HEK293 (cell line): Measurements from ENCODE around the gene TAF1B.

Source experiments
- CTCF ChIA-PET: fragments of 350-600 bp; formaldehyde crosslinking; extraction: SDS; loops from one replicate; lab custom pipeline; 2021; ENCODE audit warnings: antibody characterized with exemption; lab: Yijun Ruan, JAX
- POLR2A ChIA-PET: fragments of 300-600 bp; formaldehyde crosslinking; extraction: SDS; loops from one replicate; lab custom pipeline; 2020; ENCODE audit warnings: antibody characterized with exemption, inconsistent platforms; lab: Yijun Ruan, JAX
- H3K27ac ChIP-seq: fragments of 200-500 bp; sonication (Bioruptor generic); 2 replicates; pipeline ENCODE4 v1.5.1; 2014; ENCODE audit warnings: low read depth, low read length, control low read depth, inconsistent platforms; ENCODE audit errors: extremely low read depth
- H3K36me3 ChIP-seq, 2 experiments: fragments of 200-500 bp in 1 of 2; sonication (Bioruptor generic) in 1 of 2; 1 replicate in 1 of 2; 2 replicates in 1 of 2; pipeline ENCODE4 v1.5.1; 2014 to 2017; ENCODE audit warnings: inconsistent platforms in 2 of 2, low read length in 2 of 2; ENCODE audit not compliant: control insufficient read depth in 2 of 2, insufficient read depth in 1 of 2
- H3K4me1 ChIP-seq: fragments of 200-500 bp; sonication (Bioruptor generic); 2 replicates; pipeline ENCODE4 v1.5.1; 2014; ENCODE audit warnings: mild to moderate bottlenecking, low read length, inconsistent platforms; ENCODE audit not compliant: control insufficient read depth, insufficient read depth
- H3K4me3 ChIP-seq: 2 replicates; pipeline ENCODE4 v1.5.1; 2011; ENCODE audit warnings: low read depth, mild to moderate bottlenecking, control low read depth, low read length, moderate library complexity
- H3K9me3 ChIP-seq: fragments of 200-500 bp; sonication (Bioruptor generic); 2 replicates; pipeline ENCODE4 v1.5.1; 2014; ENCODE audit warnings: low read depth, low read length, inconsistent platforms; ENCODE audit not compliant: control insufficient read depth, insufficient read depth
- GFI1B ChIP-seq: fragments of 450-650 bp; formaldehyde crosslinking; IDR thresholded peaks from 2 replicates; pipeline ENCODE4 v1.5.1; 2016; ENCODE audit warnings: missing biosample characterization, missing genetic modification characterization
- GLIS2 ChIP-seq: fragments of 450-650 bp; formaldehyde crosslinking; IDR thresholded peaks from 2 replicates; pipeline ENCODE4 v1.5.1; 2016; ENCODE audit warnings: missing biosample characterization, missing genetic modification characterization
- HOXC10 ChIP-seq: sonication (generic); formaldehyde crosslinking; IDR thresholded peaks from 2 replicates; pipeline ENCODE4 v1.8.1; 2023; ENCODE audit warnings: mild to moderate bottlenecking, missing genetic modification reagents
- HOXD13 ChIP-seq: sonication (generic); formaldehyde crosslinking; IDR thresholded peaks from 2 replicates; pipeline ENCODE4 v1.8.0; 2022; ENCODE audit warnings: missing genetic modification reagents, borderline replicate concordance
- IKZF3 ChIP-seq: fragments of 450-650 bp; IDR thresholded peaks from 2 replicates; pipeline ENCODE4 v1.5.0; 2018; ENCODE audit warnings: missing biosample characterization, mild to moderate bottlenecking, missing genetic modification characterization, moderate library complexity
- KLF1 ChIP-seq: fragments of 450-650 bp; formaldehyde crosslinking; IDR thresholded peaks from 2 replicates; pipeline ENCODE4 v1.5.1; 2016; ENCODE audit warnings: missing biosample characterization, missing genetic modification characterization
- KLF10 ChIP-seq: fragments of 450-650 bp; IDR thresholded peaks from 2 replicates; pipeline ENCODE4 v1.5.1; 2018; ENCODE audit warnings: missing biosample characterization, mild to moderate bottlenecking, missing genetic modification characterization
- KLF8 ChIP-seq: fragments of 450-650 bp; formaldehyde crosslinking; IDR thresholded peaks from 2 replicates; pipeline ENCODE4 v1.5.1; 2016; ENCODE audit warnings: missing biosample characterization, missing genetic modification characterization
- KLF9 ChIP-seq: fragments of 450-650 bp; formaldehyde crosslinking; IDR thresholded peaks from 2 replicates; pipeline ENCODE4 v1.5.1; 2016; ENCODE audit warnings: missing biosample characterization, missing genetic modification characterization, low read depth
- MEIS1 ChIP-seq: sonication (generic); formaldehyde crosslinking; IDR thresholded peaks from 2 replicates; pipeline ENCODE4 v1.8.1; 2022; ENCODE audit warnings: missing genetic modification reagents, mild to moderate bottlenecking, borderline replicate concordance
- ZBTB10 ChIP-seq: fragments of 450-650 bp; formaldehyde crosslinking; IDR thresholded peaks from 2 replicates; pipeline ENCODE4 v1.5.1; 2016; ENCODE audit warnings: missing biosample characterization, missing genetic modification characterization
- ZBTB11 ChIP-seq: fragments of 450-650 bp; formaldehyde crosslinking; conservative IDR thresholded peaks from 2 replicates; pipeline ENCODE4 v1.5.1; 2016; ENCODE audit warnings: low read depth, missing biosample characterization, missing genetic modification characterization
- ZBTB26 ChIP-seq: fragments of 450-650 bp; formaldehyde crosslinking; optimal IDR thresholded peaks from 2 replicates; pipeline ENCODE3; 2016; ENCODE audit warnings: missing biosample characterization, mild to moderate bottlenecking, missing genetic modification characterization
- ZFP69B ChIP-seq: fragments of 450-650 bp; formaldehyde crosslinking; IDR thresholded peaks from 2 replicates; pipeline ENCODE4 v1.5.1; 2016; ENCODE audit warnings: missing biosample characterization, missing genetic modification characterization
- ZNF140 ChIP-seq: fragments of 450-650 bp; formaldehyde crosslinking; IDR thresholded peaks from 2 replicates; pipeline ENCODE4 v1.5.1; 2016; ENCODE audit warnings: missing biosample characterization, missing genetic modification characterization
- ZNF214 ChIP-seq: fragments of 450-650 bp; formaldehyde crosslinking; IDR thresholded peaks from 2 replicates; pipeline ENCODE4 v1.5.1; 2017; ENCODE audit warnings: missing biosample characterization, mild to moderate bottlenecking, missing genetic modification characterization, borderline replicate concordance
- ZNF221 ChIP-seq: fragments of 450-650 bp; formaldehyde crosslinking; IDR thresholded peaks from 2 replicates; pipeline ENCODE4 v1.5.1; 2017; ENCODE audit warnings: missing biosample characterization, missing genetic modification characterization, borderline replicate concordance
- ZNF239 ChIP-seq: fragments of 450-650 bp; formaldehyde crosslinking; IDR thresholded peaks from 2 replicates; pipeline ENCODE4 v1.5.1; 2016; ENCODE audit warnings: missing biosample characterization, missing genetic modification characterization
- ZNF292 ChIP-seq: fragments of 450-650 bp; formaldehyde crosslinking; IDR thresholded peaks from 2 replicates; pipeline ENCODE4 v1.5.1; 2016; ENCODE audit warnings: low read depth, missing biosample characterization, missing genetic modification characterization, borderline replicate concordance
- ZNF350 ChIP-seq: fragments of 450-650 bp; formaldehyde crosslinking; IDR thresholded peaks from 2 replicates; pipeline ENCODE4 v1.5.0; 2017; ENCODE audit warnings: missing biosample characterization, mild to moderate bottlenecking, missing genetic modification characterization
- ZNF514 ChIP-seq: fragments of 450-650 bp; formaldehyde crosslinking; IDR thresholded peaks from 2 replicates; pipeline ENCODE4 v1.5.1; 2016; ENCODE audit warnings: missing biosample characterization, missing genetic modification characterization
- ZNF624 ChIP-seq: fragments of 450-650 bp; formaldehyde crosslinking; IDR thresholded peaks from 2 replicates; pipeline ENCODE4 v1.5.1; 2017; ENCODE audit warnings: missing biosample characterization, missing genetic modification characterization
- ZNF677 ChIP-seq: fragments of 450-650 bp; IDR thresholded peaks from 2 replicates; pipeline ENCODE4 v1.5.0; 2018; ENCODE audit warnings: missing biosample characterization, mild to moderate bottlenecking, missing genetic modification characterization, moderate library complexity
- ZNF701 ChIP-seq: fragments of 450-650 bp; formaldehyde crosslinking; IDR thresholded peaks from 2 replicates; pipeline ENCODE4 v1.5.1; 2016; ENCODE audit warnings: missing biosample characterization, missing genetic modification characterization
- ZNF776 ChIP-seq: fragments of 450-650 bp; formaldehyde crosslinking; IDR thresholded peaks from 2 replicates; pipeline ENCODE4 v1.5.0; 2017; ENCODE audit warnings: missing biosample characterization, missing genetic modification characterization, borderline replicate concordance
- ZNF777 ChIP-seq: fragments of 450-650 bp; formaldehyde crosslinking; IDR thresholded peaks from 2 replicates; pipeline ENCODE4 v1.5.1; 2017; ENCODE audit warnings: missing biosample characterization, missing genetic modification characterization, borderline replicate concordance
- ZNF837 ChIP-seq: fragments of 450-650 bp; formaldehyde crosslinking; IDR thresholded peaks from 2 replicates; pipeline ENCODE4 v1.5.1; 2016; ENCODE audit warnings: missing biosample characterization, missing genetic modification characterization
- ZSCAN30 ChIP-seq: fragments of 450-650 bp; IDR thresholded peaks from 2 replicates; pipeline ENCODE4 v1.5.1; 2018; ENCODE audit warnings: missing biosample characterization, mild to moderate bottlenecking, missing genetic modification characterization, moderate library complexity
- ZSCAN5A ChIP-seq: fragments of 450-650 bp; formaldehyde crosslinking; IDR thresholded peaks from 2 replicates; pipeline ENCODE4 v1.5.1; 2016; ENCODE audit warnings: missing biosample characterization, missing genetic modification characterization

The TAF1B gene

GRCh38 chr2:9843229-9844035 lies at the start of gene TAF1B:
TAF1B (plus strand) TSS chr2:9843474; CDS start chr2:9843542, 68 bp downstream.
- peaks cover 19% of the 10 kb centered on the region; the same call in 1 of the 2 replicates for H3K4me1 ChIP-seq
- peak within 1 kb of the TSS; percentile 78 for H3K27ac ChIP-seq
- no peaks in the 10 kb centered on the region for H3K9me3 ChIP-seq
- peaks cover 19 to 25% of the 10 kb centered on the region in 2 experiments for H3K36me3 ChIP-seq
- H3K4me3 ChIP-seq: peak within 1 kb of the TSS; percentile 84
- POLR2A ChIA-PET: interaction anchor here (0.5 to 2.5 kb wide), 41 partner anchors 9 to 605 kb away, joined by 3 to 35 read pairs (median 4); partner anchors contain the start of genes ADAM17, KLF11, ODC1 and YWHAQ
- CTCF ChIA-PET: interaction anchor here (0.6 to 4.4 kb wide), 7 partner anchors 12 to 1634 kb away, joined by 3 to 45 read pairs (median 6); no protein-coding TSS in a partner anchor
- TF ChIP-seq ZNF239 (tag by site-specific recombination): no peak
- peak; percentile 72 for TF ChIP-seq GLIS2
- 0 out of 2 replicates have a peak, but pooled peaks have one; percentile 54 for TF ChIP-seq ZSCAN5A (tag by site-specific recombination)
- no peak for TF ChIP-seq HOXD13 (CRISPR knock-in tag)
- no peak for TF ChIP-seq ZNF292 (tag by site-specific recombination)
- no peak for TF ChIP-seq ZNF350 (tag by site-specific recombination)
- 0 out of 2 replicates have a peak, but pooled peaks have one; percentile 13 for TF ChIP-seq ZSCAN30 (tag by site-specific recombination)
- peak; percentile 79 for TF ChIP-seq KLF9 (tag by site-specific recombination)
- no peak for TF ChIP-seq ZBTB10 (tag by site-specific recombination)
- no peak for TF ChIP-seq GFI1B (tag by site-specific recombination)
- TF ChIP-seq ZNF776: no peak
- no peak for TF ChIP-seq ZNF214 (tag by site-specific recombination)
- TF ChIP-seq KLF1: peak; percentile 99
- no peak for TF ChIP-seq ZNF221 (tag by site-specific recombination)
- no peak for TF ChIP-seq ZNF777
- TF ChIP-seq ZBTB11 (tag by site-specific recombination): peak; percentile 95
- no peak for TF ChIP-seq MEIS1 (CRISPR knock-in tag)
- TF ChIP-seq ZNF837 (tag by site-specific recombination): no peak
- no peak for TF ChIP-seq HOXC10 (CRISPR knock-in tag)
- no peak for TF ChIP-seq ZNF701
- TF ChIP-seq KLF8 (tag by site-specific recombination): peak; percentile 85
- no peak for TF ChIP-seq ZNF514 (tag by site-specific recombination)
- TF ChIP-seq ZNF140 (tag by site-specific recombination): no peak
- peak; percentile 92 for TF ChIP-seq ZBTB26 (tag by site-specific recombination)
- TF ChIP-seq KLF10 (tag by site-specific recombination): peak; percentile 62; the same call in 1 of the 2 replicates
- TF ChIP-seq ZNF624: no peak
- TF ChIP-seq ZFP69B (tag by site-specific recombination): no peak
- 0 out of 2 replicates have a peak, but pooled peaks have one; percentile 53 for TF ChIP-seq IKZF3 (tag by site-specific recombination)
- no peak for TF ChIP-seq ZNF677
